GM18909 (cell line): ENCODE results near the gene NCF4.

ENCODE experiments used
- ATAC-seq: cut with Tn5 transposase; IDR thresholded peaks from one replicate; pipeline ENCODE4 v1.9.1; 2021; ENCODE audit warnings: mild to moderate bottlenecking; ENCODE audit not compliant: unreplicated experiment, poor library complexity

NCF4 gene

GRCh38 chr22:36860821-36861659 is at the start of gene NCF4:
NCF4 (plus strand) TSS chr22:36861006; CDS start chr22:36861172, 166 bp downstream.
- ATAC-seq = peak; percentile 61

DNA sequence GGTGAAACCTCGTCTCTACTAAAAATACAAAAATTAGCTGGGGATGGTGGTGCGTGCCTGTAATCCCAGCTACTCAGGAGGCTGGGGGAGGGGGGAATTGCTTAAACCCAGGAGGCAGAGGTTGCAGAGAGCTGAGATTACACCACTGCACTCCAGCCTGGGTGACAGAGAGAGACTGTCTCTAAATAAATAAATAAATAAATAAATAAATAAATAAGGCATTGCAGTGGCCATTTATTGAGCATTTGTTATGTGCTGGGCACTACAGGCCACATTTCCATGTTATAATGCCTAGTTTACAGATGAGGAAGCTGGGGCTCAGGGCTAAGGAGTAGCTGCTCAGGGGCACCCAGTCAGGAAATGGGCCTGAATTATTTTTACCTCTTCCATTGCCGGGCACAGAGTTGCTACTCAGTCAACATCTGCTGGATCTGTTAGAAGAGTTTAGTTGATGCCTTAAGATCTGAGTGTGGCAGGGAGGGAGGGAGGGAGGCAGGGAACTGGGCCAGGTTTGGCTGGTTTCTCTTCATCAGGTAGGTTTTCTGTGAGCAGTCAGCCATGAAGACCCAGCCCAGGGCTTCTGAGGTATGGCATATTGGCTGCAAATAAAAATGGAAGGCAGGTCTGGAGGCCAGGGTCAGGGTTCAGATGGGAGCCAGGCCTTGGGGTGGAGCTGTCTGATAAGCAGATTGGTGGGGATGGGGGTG is 49.6 kb upstream of the NCF4 start:
- ATAC-seq = no peak

DNA sequence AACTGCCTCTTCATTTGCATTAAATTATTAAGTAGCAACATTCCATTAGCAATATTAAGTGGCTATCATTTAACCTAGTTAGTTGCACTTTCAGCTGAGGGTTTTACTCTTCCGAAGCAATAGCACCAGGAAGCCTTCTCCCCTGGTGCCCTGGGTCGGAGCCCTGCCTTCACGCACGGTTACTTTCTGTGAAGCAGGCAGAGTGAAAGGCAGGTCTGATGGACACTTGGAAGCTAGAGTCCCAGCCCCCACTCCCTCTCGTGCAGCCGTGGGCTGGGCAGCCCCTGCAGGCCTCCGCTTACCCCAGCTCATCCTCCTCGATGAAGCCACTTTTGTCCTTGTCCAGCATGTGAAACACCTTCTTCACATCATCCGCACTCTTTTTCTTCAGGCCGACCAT is 46.0 kb upstream of the NCF4 start:
- ATAC-seq = no peak

- no peak for ATAC-seq
Observed at GRCh38 chr22:36815558-36816338, 45.1 kb upstream of the NCF4 start.

DNA sequence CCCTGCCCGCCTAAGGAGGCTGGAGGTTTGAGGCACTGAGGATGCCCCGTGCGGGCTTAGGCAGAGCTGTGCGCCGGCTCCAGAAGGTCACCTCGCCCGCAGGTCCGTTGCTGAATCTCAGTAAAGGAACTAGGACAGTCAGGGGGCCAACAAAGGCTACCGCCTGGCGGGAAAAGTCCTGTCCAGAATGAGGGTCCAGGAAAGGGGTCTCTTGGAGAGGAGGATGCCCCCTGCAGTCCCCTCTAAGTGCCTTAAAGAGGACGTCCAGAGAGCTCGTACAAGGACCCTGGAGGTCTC is 44.5 kb upstream of the NCF4 start:
- no peak for ATAC-seq

- ATAC-seq = no peak
Observed at GRCh38 chr22:36816636-36817524, 43.9 kb upstream of the NCF4 start, which contains the start of gene PVALB. PVALB (minus strand) TSS chr22:36817035; CDS start chr22:36817005, 30 bp downstream.

GRCh38 chr22:36817525-36817848 is 43.3 kb upstream of the NCF4 start:
- ATAC-seq = no peak

DNA sequence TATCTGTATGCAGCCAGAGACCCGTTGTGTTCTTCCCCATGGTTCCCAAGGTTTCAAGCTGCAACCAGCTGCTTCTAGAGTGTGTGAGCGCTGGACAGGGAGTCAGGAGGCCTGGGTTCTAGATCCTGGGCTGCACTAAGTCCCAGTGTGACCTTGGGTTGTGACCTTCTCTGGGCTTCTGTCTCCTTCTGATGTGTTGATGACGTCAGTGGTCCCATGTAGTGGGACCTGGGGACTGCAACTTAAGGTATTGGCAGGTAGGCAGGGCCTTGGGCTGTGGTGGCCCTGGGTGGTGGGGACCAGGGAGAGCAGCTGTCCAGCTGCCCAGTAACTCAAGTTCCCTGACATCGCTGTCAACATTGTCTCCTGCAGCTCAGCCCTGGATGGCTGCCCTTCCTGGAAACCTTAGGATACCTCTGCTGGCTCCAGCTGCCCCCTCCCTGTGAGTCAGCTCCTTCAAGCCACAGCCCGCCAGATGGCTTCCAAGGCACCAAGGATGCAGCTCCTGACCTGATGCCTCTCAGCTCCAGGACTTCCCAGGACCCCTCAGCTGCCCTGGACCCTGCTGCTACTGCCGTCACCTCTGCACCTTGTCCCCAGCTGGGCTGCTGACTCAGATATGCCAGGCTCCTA is 42.7 kb upstream of the NCF4 start:
- no peak for ATAC-seq

- no peak for ATAC-seq
Observed at GRCh38 chr22:36819112-36819511, 41.7 kb upstream of the NCF4 start.

DNA sequence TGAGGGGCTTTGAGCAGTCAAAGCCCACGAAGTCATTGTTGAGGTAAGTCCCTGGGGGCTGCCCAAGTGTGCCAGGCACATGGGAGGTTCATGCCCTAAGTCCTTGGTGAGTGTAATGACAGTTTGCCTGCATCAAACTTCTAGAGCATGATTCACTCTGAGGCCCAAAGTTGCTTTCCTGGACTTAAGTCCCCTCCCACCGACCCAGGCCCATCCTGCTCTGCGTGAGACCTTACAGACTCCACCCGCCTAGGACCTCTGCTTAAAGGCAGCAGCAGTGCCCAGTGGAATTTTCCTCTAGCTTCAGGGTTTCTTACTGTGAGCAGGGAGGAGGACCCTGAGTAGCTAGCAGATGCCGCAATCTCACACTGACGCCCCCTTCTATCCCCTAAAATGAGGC is 38.2 kb upstream of the NCF4 start:
- ATAC-seq = no peak

DNA sequence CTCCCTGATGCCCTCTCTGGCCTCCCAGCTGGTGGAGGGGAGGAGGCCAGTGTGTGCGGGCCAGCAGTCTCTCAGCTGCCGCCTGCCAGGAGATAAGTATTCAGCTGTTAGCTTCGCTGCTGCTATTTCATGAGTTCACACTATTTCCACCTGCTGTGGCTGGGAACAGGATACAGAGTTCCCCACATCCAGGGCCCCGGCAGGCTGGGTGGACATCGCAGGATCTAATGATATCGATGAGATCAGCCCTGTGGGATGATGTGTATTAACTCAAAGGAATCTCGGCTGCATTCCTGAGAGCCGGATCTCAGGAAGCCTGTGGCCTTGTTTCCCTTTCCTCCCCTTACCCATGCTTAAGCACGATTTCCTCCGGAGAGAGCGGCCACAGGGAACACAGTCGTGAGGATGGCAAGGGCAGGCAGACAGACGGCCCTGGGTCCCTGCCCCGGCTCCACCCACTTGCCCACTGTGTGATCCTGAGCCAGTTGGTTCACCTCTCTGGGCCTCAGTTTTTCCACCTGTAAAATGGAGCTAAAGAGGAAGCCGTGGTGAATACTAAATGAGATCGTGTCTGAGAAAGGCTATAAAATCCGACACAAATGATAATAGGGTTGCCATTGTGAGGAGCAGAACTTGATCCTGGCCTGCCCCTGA is 37.5 kb upstream of the NCF4 start:
- no peak for ATAC-seq

DNA sequence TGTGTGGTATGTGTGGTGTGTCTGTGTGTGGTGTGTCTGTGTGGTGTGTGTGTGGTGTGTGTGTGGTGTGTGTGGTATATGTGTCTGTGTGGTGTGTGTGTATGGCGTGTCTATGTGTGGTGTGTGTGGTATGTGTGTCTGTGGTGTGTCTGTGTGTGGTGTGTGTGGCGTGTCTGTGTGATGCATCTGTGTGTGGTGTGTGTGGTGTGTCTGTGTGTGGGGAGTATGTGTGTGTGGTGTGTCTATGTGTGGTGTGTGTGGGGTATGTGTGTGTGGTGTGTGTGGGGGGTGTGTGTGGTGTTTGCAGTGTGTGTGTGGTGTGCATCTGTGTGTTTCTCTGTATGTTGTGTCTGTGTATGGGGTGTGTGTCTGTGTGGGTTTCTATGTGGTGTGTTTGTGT is 36.2 kb upstream of the NCF4 start:
- ATAC-seq = no peak

DNA sequence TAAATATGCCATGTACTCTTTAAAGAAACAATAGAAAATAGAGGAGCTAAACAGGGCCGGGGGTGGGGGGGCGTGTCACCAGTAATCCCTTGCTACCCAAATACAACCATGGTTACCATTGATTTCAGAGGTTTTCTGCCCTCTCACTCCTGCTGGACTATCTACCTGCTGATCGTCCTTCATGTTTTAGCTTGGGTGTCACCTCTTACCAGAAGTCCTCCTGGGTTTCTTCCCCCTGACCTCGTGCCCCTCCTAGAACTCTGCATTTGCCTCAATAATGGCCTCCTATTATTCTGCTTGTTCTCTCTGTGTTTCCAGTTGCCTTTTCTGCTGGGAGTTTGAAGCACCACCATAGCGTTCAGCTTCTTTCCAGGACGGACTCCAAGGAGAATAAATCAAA is 34.5 kb upstream of the NCF4 start:
- ATAC-seq = no peak

DNA sequence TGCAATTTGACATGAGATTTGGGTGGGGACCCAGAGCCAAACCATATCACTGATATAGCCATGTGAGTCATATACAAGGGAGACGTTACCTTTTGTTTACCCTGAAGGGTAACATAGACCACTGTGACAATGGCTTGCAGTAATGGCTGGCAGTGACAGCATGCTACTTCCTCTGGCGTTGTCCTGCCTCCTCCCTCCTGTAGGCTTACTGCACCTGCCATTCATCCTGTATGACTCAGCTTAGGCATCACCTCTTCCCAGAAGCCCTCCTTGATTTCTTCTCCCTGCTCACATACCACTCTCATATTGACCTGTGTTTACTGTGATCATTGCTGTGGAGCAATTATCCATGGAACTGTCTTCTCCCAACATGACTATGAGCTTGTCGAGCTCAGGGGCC is 32.0 kb upstream of the NCF4 start:
- no peak for ATAC-seq

- ATAC-seq = no peak
Observed at GRCh38 chr22:36829370-36830002, 31.3 kb upstream of the NCF4 start.

DNA sequence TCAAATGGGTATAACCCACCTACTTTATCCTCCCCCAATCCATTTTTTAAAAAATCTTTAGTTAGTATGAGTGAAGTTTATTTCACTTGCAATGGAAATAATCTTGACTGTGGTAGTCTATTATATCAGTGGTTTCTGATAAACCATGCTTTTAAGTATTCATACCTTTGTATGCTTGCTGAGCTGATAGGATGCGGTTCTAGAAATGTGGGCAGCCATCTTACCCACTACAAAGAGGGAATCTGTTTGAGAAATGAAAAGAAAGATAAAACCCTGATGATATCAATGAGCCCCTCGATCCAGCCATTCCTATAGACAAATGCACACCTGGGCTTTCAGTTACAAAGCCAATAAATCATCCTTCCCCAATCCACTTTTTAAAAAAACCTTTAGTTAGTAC is 30.2 kb upstream of the NCF4 start:
- ATAC-seq = no peak

DNA sequence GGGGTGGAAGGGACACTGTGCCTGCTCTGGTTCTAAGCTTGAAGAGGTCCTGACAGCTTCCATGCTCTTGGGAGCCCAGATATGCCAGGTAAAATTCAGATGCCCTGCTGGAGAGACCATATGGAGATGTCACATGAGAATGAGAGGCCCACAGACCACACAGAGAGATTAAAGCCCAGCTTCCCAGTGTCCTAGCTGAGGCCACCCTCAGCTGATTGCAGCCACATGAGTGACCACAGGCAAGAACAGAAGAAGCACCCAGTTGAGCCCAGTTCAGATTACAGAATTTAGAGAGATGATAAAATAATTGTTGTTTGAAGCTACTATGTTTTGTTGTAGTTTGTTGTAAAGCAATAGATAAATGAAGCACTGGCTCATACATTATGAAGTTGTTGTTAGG is 29.6 kb upstream of the NCF4 start:
- ATAC-seq = no peak

- ATAC-seq = no peak
Observed at GRCh38 chr22:36831717-36832116, 29.1 kb upstream of the NCF4 start.

DNA sequence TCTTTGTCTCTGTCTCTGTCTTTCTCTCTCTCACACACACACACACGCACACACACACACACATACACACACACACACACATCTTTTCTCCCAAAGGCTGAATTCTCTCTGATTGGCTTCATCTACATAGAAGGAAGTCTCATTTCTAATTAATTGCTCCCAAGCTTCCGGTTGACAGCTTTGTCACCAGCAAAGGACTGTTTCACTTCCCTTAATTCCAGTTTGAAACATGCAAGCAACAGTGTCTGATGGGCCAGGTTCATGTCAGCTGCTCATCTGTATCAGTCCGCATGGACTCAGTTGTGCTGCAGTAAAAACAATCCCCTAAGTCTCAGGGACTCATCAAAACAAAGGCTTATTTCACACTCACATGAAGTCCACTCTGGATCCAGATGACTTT is 27.7 kb upstream of the NCF4 start:
- ATAC-seq = no peak
